NCI-H1436 treated with DMSO at 0.1 percent for 48 hours (cell line): ENCODE data around the gene CMTM3.

ENCODE experiments used
- DNase-seq: peaks from one replicate; lab custom pipeline; 2025; lab: John Stamatoyannopoulos, UW

CMTM3 gene

DNA sequence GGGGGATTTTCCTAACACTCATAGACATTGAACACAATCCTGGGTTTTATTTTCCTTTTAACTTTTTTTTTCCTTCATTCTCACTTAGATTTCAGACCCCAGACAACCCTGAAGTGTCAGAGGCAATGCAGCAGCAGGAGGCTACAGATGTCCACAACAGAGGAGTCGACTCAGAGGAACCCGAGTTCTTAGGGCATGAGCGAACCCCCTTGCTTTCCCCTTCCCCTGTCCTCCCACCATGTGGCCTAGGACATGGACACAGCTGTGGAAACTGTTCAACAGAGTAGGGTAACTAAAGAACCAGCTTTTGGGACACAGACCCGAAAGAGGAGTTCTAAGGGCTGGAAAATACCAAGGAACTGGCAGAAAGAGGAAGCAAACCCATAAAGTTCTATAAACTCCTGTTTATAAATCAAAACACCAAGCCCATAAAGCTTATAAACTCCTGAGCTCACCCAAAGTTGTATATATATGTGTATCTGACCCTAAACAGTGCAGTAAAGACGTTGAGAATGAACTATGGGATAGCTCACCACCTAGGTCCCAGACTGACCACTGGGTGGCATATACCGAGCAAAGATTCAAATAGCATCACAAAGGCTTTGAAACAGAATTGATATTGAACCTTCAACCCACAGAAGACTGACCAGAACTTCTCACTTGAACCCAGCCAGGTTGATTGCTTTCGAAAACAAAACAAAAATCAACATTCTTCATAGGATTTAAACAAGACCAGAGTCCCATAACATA is 58.1 kb downstream of the CMTM3 start:
- no peak for DNase-seq
